HepG2 (cell line): ENCODE data around the gene SNAPC4. TPM values are rescaled to one million over a fixed set of nuclear protein-coding genes. Genes with fewer than 3 reads are reported as not detected.

Experiments
- BRCA1 ChIP-seq: sonication (generic); formaldehyde crosslinking; IDR thresholded peaks from 2 replicates; pipeline ENCODE4 v1.4.0; 2020; ENCODE audit warnings: missing genetic modification reagents
- CBX2 ChIP-seq, 2 experiments: fragments of 200-600 bp in 1 of 2; sonication (generic); formaldehyde crosslinking in 1 of 2; IDR thresholded peaks; 2 replicates each; pipeline versions ENCODE4 v1.7.0 to v1.8.1; 2018 to 2022; ENCODE audit warnings: low read depth in 2 of 2, low read length in 1 of 2, mild to moderate bottlenecking in 1 of 2, missing genetic modification reagents in 1 of 2
- CHD4 ChIP-seq: fragments of 200-600 bp; sonication (generic); IDR thresholded peaks from 2 replicates; pipeline ENCODE4 v1.7.0; 2017; ENCODE audit warnings: mild to moderate bottlenecking, low read length, borderline replicate concordance
- GFI1 ChIP-seq: sonication (generic); formaldehyde crosslinking; IDR thresholded peaks from 2 replicates; pipeline ENCODE4 v1.5.0; 2020; ENCODE audit warnings: missing genetic modification reagents, mild to moderate bottlenecking, borderline replicate concordance
- NCOA1 ChIP-seq: sonication (generic); formaldehyde crosslinking; IDR thresholded peaks from 2 replicates; pipeline ENCODE4 v1.9.0; 2021; ENCODE audit warnings: missing genetic modification reagents
- NFIC ChIP-seq: IDR thresholded peaks from 2 replicates; pipeline ENCODE4 v1.6.1; 2012; ENCODE audit warnings: mild to moderate bottlenecking, low read length, inconsistent platforms
- RFXAP ChIP-seq: sonication (generic); formaldehyde crosslinking; IDR thresholded peaks from 2 replicates; pipeline ENCODE4 v1.4.0; 2020; ENCODE audit warnings: missing genetic modification reagents, borderline replicate concordance
- RNF2 ChIP-seq: fragments of 450-650 bp; conservative IDR thresholded peaks from 2 replicates; pipeline ENCODE4 v1.6.1; 2016; ENCODE audit warnings: low read depth
- SATB2 ChIP-seq: sonication (generic); formaldehyde crosslinking; IDR thresholded peaks from 2 replicates; pipeline ENCODE4 v1.5.0; 2020; ENCODE audit warnings: missing genetic modification reagents
- SMAD9 ChIP-seq: sonication (generic); formaldehyde crosslinking; IDR thresholded peaks from 2 replicates; pipeline ENCODE4 v1.5.1; 2020; ENCODE audit warnings: mild to moderate bottlenecking, missing genetic modification reagents
- SOX13 ChIP-seq, 3 experiments: fragments of 450-650 bp in 1 of 3; sonication (generic) in 1 of 3; formaldehyde crosslinking in 1 of 3; IDR thresholded peaks in 2 of 3; conservative IDR thresholded peaks in 1 of 3; 2 replicates each; pipeline versions ENCODE4 v1.5.0 to v1.6.1; 2016 to 2020; ENCODE audit warnings: antibody characterized with exemption in 1 of 3, mild to moderate bottlenecking in 1 of 3, missing compliant biosample characterization in 1 of 3, missing genetic modification reagents in 1 of 3, moderate library complexity in 1 of 3
- SYNCRIP ChIP-seq: fragments of 200-400 bp; formaldehyde crosslinking; IDR thresholded peaks from 2 replicates; pipeline ENCODE4 v1.6.1; 2018; ENCODE audit warnings: mild to moderate bottlenecking, low read depth, low read length; ENCODE audit not compliant: insufficient read depth
- WIZ ChIP-seq: sonication (generic); formaldehyde crosslinking; IDR thresholded peaks from 2 replicates; pipeline ENCODE4 v1.5.1; 2020; ENCODE audit warnings: mild to moderate bottlenecking, missing genetic modification reagents
- ZBTB44 ChIP-seq: sonication (generic); formaldehyde crosslinking; IDR thresholded peaks from 2 replicates; pipeline ENCODE4 v1.4.0; 2020; ENCODE audit warnings: missing genetic modification reagents
- ZNF331 ChIP-seq: sonication (generic); formaldehyde crosslinking; IDR thresholded peaks from 2 replicates; pipeline ENCODE4 v1.4.0; 2020; ENCODE audit warnings: missing genetic modification reagents
- ZNF350 ChIP-seq: sonication (generic); formaldehyde crosslinking; IDR thresholded peaks from 2 replicates; pipeline ENCODE4 v1.4.0; 2020; ENCODE audit warnings: mild to moderate bottlenecking, low read depth, missing genetic modification reagents, borderline replicate concordance
- ZNF510 ChIP-seq: sonication (generic); formaldehyde crosslinking; IDR thresholded peaks from 2 replicates; pipeline ENCODE4 v1.4.0; 2020; ENCODE audit warnings: low read depth, mild to moderate bottlenecking, missing genetic modification reagents
- ZNF678 ChIP-seq: sonication (generic); formaldehyde crosslinking; IDR thresholded peaks from 2 replicates; pipeline ENCODE4 v1.4.0; 2020; ENCODE audit warnings: mild to moderate bottlenecking, missing genetic modification reagents
- polyA plus RNA-seq, 8 experiments: library from polyadenylated mRNA; depleted of rRNA in 3 of 8; stranded (reverse) in 7 of 8; unstranded in 1 of 8; fragments of >200 nt; fragmentation: Illumina TruSeq in 4 of 8; extraction: Trizol in 4 of 8; gene quantifications; 2 replicates each; pipeline versions ENCODE4 v1.2.1 to v1.2.3, GENCODE V29; 2011 to 2016; ENCODE audit warnings: low read depth in 4 of 8, missing spikeins in 1 of 8, mixed read lengths in 1 of 8; ENCODE audit not compliant: insufficient read depth in 1 of 8
- total RNA-seq, 5 experiments: library from RNA; depleted of rRNA; stranded (reverse); fragments of >200 nt; fragmentation: Illumina TruSeq; extraction: Trizol; gene quantifications; 2 replicates each; pipeline ENCODE4 v1.2.3, GENCODE V29; 2016; ENCODE audit warnings: low read depth in 1 of 5
- TF ChIP-seq, protein P1 (sequence below): sonication (generic); formaldehyde crosslinking; IDR thresholded peaks from 2 replicates; pipeline ENCODE4 v1.4.0; 2020; ENCODE audit warnings: missing genetic modification reagents, borderline replicate concordance
- TF ChIP-seq, protein P2 (sequence below): sonication (generic); formaldehyde crosslinking; IDR thresholded peaks from 2 replicates; pipeline ENCODE4 v1.5.0; 2020; ENCODE audit warnings: missing genetic modification reagents, mild to moderate bottlenecking, borderline replicate concordance

The SNAPC4 gene
- total and polyA plus RNA-seq, 2 of the 13 experiments (the other 11 are each of a cell fraction or from before 2014, with no cell fraction given), result 2.0 to 6.0 TPM

DNA sequence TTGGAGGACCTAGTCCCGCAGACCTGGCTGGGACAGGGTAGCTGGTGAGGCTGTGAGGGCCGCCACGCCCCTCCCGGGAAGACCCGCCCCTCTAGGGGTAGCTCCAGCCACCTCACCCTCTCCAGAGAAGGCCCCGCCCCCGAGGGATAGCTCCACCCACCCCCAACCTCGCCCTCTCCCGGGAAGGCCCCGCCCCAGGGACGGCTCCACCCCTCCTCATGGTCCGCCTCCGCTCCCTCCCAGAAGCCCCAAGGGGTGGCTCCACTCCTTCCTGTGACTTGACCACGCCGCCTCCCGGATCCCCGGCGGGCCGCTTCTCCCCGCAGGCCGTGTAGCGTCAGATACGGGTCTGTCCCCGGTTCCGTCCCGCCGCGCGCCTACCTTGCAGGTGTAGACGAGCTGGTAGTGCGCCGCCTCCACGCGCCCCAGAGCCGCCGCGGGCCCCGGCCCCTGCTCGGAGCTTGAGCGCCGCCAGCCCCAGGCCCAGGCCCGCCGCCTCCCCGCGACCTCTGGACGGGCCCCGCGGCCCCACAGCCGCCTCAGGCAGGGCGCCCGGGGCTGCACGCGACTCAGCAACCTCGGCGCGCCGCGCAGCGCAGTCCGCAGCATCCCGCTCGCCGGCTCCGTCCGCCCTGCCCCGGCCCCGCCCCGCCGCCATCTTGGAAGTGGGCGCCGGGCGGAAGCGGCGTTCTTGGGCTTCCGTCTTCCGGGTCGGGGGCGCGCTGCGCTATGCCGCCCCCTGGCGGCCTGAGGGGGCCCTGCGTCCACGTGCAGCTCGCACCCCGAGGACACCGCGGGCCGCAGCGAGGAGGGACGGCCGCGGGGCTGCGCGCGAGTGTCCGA lies 36.6 kb downstream of the SNAPC4 start, which contains the start of gene DNLZ (continued):
- TF ChIP-seq, protein P1, sequence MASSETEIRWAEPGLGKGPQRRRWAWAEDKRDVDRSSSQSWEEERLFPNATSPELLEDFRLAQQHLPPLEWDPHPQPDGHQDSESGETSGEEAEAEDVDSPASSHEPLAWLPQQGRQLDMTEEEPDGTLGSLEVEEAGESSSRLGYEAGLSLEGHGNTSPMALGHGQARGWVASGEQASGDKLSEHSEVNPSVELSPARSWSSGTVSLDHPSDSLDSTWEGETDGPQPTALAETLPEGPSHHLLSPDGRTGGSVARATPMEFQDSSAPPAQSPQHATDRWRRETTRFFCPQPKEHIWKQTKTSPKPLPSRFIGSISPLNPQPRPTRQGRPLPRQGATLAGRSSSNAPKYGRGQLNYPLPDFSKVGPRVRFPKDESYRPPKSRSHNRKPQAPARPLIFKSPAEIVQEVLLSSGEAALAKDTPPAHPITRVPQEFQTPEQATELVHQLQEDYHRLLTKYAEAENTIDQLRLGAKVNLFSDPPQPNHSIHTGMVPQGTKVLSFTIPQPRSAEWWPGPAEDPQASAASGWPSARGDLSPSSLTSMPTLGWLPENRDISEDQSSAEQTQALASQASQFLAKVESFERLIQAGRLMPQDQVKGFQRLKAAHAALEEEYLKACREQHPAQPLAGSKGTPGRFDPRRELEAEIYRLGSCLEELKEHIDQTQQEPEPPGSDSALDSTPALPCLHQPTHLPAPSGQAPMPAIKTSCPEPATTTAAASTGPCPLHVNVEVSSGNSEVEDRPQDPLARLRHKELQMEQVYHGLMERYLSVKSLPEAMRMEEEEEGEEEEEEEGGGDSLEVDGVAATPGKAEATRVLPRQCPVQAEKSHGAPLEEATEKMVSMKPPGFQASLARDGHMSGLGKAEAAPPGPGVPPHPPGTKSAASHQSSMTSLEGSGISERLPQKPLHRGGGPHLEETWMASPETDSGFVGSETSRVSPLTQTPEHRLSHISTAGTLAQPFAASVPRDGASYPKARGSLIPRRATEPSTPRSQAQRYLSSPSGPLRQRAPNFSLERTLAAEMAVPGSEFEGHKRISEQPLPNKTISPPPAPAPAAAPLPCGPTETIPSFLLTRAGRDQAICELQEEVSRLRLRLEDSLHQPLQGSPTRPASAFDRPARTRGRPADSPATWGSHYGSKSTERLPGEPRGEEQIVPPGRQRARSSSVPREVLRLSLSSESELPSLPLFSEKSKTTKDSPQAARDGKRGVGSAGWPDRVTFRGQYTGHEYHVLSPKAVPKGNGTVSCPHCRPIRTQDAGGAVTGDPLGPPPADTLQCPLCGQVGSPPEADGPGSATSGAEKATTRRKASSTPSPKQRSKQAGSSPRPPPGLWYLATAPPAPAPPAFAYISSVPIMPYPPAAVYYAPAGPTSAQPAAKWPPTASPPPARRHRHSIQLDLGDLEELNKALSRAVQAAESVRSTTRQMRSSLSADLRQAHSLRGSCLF, result peak; percentile 38; the same call in 1 of the 2 replicates
- TF ChIP-seq RNF2 (peak; percentile 97), WIZ (CRISPR knock-in tag) (no peak), NCOA1 (peak; percentile 73; the same call in 1 of the 2 replicates), ZNF510 (no peak), NFIC (no peak), ZNF350 (CRISPR knock-in tag) (0 out of 2 replicates have a peak, but pooled peaks have one; percentile 6), CBX2 (IDR thresholded peaks at IDR 0.05; ENCODE audit: low read depth, low read length) (no peak), CBX2 (CRISPR knock-in tag; IDR thresholded peaks at IDR 0.05; ENCODE audit: low read depth) (no peak), SOX13 (IDR thresholded peaks at IDR 0.05) (no peak), SOX13 (CRISPR knock-in tag; conservative IDR thresholded peaks at IDR 0.05 in 1 of 2, IDR thresholded peaks at IDR 0.05 in 1 of 2) (peak in 1 of 2 experiments; percentile 48; a peak in 1 of 4 replicates), CHD4 (no peak), ZNF331 (CRISPR knock-in tag) (peak; percentile 62), RFXAP (CRISPR knock-in tag) (peak; percentile 89; the same call in 1 of the 2 replicates), SMAD9 (CRISPR knock-in tag) (no peak), ZNF678 (CRISPR knock-in tag) (peak; percentile 85; the same call in 1 of the 2 replicates), SATB2 (CRISPR knock-in tag) (peak; percentile 61; the same call in 1 of the 2 replicates), BRCA1 (no peak), SYNCRIP (no peak), ZBTB44 (0 out of 2 replicates have a peak, but pooled peaks have one; percentile 74), GFI1 (CRISPR knock-in tag) (no peak; the same call in 1 of the 2 replicates)
- TF ChIP-seq, protein P2, sequence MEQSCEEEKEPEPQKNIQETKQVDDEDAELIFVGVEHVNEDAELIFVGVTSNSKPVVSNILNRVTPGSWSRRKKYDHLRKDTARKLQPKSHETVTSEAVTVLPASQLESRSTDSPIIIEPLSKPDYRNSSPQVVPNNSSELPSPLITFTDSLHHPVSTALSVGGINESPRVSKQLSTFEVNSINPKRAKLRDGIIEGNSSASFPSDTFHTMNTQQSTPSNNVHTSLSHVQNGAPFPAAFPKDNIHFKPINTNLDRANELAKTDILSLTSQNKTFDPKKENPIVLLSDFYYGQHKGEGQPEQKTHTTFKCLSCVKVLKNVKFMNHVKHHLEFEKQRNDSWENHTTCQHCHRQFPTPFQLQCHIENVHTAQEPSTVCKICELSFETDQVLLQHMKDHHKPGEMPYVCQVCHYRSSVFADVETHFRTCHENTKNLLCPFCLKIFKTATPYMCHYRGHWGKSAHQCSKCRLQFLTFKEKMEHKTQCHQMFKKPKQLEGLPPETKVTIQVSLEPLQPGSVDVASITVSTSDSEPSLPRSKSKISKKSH (CRISPR knock-in tag), result no peak; the same call in 1 of the 2 replicates
